ENCODE data around the gene KIAA1217. TPM values are rescaled to one million over a fixed set of nuclear protein-coding genes. Genes with fewer than 3 reads are reported as not detected.

The KIAA1217 gene
- 9.8 and 23.1 TPM in 2 replicates for total RNA-seq
- 8.9 and 13.3 TPM in 2 replicates for polyA plus RNA-seq

GRCh38 chr10:24208661-24209431 lies at the start of gene KIAA1217:
TSS of gene KIAA1217 (plus strand) at chr10:24209138. CDS start at chr10:24209194, 56 bp downstream.
- H3K4me3 ChIP-seq: peak within 1 kb of the TSS; percentile 36
- H3K27me3 ChIP-seq: no peaks in the 10 kb centered on the region
- H3K4me1 ChIP-seq (ENCODE audit: low read depth): peaks cover 41% of the 10 kb centered on the region
- no peaks in the 10 kb centered on the region for H3K9me3 ChIP-seq (ENCODE audit: low read depth)
- H3K36me3 ChIP-seq: no peaks in the 10 kb centered on the region
- peak within 1 kb of the TSS; percentile 97 for H3K27ac ChIP-seq
- TF ChIP-seq CTCF (IDR thresholded peaks at IDR 0.05; ENCODE audit: low read depth, low read length): no peak
- DNase-seq (ENCODE audit: low read depth in 1 of 2, low spot score in 1 of 2): peak; percentile 55 to 71

- Histone ChIP-seq H3K36me3 (no peaks in the 10 kb centered on the region), H3K27me3 (no peaks in the 10 kb centered on the region), H3K4me3 (no peak overlapping the region), H3K27ac (no peak overlapping the region), H3K9me3 (ENCODE audit: low read depth) (no peaks in the 10 kb centered on the region), H3K4me1 (ENCODE audit: low read depth) (peaks cover 8% of the 10 kb centered on the region)
- TF ChIP-seq CTCF (IDR thresholded peaks at IDR 0.05; ENCODE audit: low read depth, low read length): no peak
- DNase-seq (ENCODE audit: low read depth in 1 of 2, low spot score in 1 of 2): no peak
Observed at GRCh38 chr10:24162206-24162985, 46.5 kb upstream of the KIAA1217 start.

- Histone ChIP-seq H3K27me3 (no peaks in the 10 kb centered on the region), H3K27ac (no peak overlapping the region), H3K9me3 (ENCODE audit: low read depth) (no peaks in the 10 kb centered on the region), H3K4me1 (ENCODE audit: low read depth) (peaks cover 8% of the 10 kb centered on the region), H3K4me3 (no peak overlapping the region), H3K36me3 (no peaks in the 10 kb centered on the region)
- TF ChIP-seq CTCF (IDR thresholded peaks at IDR 0.05; ENCODE audit: low read depth, low read length): no peak
- DNase-seq (ENCODE audit: low read depth in 1 of 2, low spot score in 1 of 2): no peak
Observed at GRCh38 chr10:24163485-24163884, 45.5 kb upstream of the KIAA1217 start.

GRCh38 chr10:24168258-24169170 lies 40.4 kb upstream of the KIAA1217 start:
- peak; percentile 7 to 9 for DNase-seq (ENCODE audit: low read depth in 1 of 2, low spot score in 1 of 2)
- H3K9me3 ChIP-seq (ENCODE audit: low read depth): no peaks in the 10 kb centered on the region
- TF ChIP-seq CTCF (IDR thresholded peaks at IDR 0.05; ENCODE audit: low read depth, low read length): no peak
- no peaks in the 10 kb centered on the region for H3K36me3 ChIP-seq
- no peaks in the 10 kb centered on the region for H3K4me1 ChIP-seq (ENCODE audit: low read depth)
- H3K27me3 ChIP-seq: no peaks in the 10 kb centered on the region
- no peak overlapping the region for H3K4me3 ChIP-seq
- peak overlapping the region; percentile 44 for H3K27ac ChIP-seq

- Histone ChIP-seq H3K4me1 (ENCODE audit: low read depth) (no peaks in the 10 kb centered on the region), H3K27ac (no peak overlapping the region), H3K4me3 (no peak overlapping the region), H3K9me3 (ENCODE audit: low read depth) (no peaks in the 10 kb centered on the region), H3K27me3 (no peaks in the 10 kb centered on the region), H3K36me3 (no peaks in the 10 kb centered on the region)
- DNase-seq (ENCODE audit: low read depth in 1 of 2, low spot score in 1 of 2): no peak
- no peak for TF ChIP-seq CTCF (IDR thresholded peaks at IDR 0.05; ENCODE audit: low read depth, low read length)
Observed at GRCh38 chr10:24170199-24170598, 38.7 kb upstream of the KIAA1217 start.

Measured in cardiac muscle cell (in vitro differentiated cells and primary cell).